Lower leg skin (tissue), 3 donors: ENCODE data around the gene RERE.

Source experiments
- POLR2A ChIP-seq, 2 donors: fragments of 450-650 bp; IDR thresholded peaks; one replicate each; pipeline ENCODE4 v1.6.1; 2016 to 2017; ENCODE audit warnings: antibody characterized with exemption in 2 of 2, mild to moderate bottlenecking in 1 of 2, moderate library complexity in 1 of 2
- TF ChIP-seq, protein P1 (sequence below), 3 donors: fragments of 450-650 bp; IDR thresholded peaks; one replicate each; pipeline ENCODE4 v1.5.1; 2016; ENCODE audit warnings: antibody characterized with exemption in 3 of 3, mild to moderate bottlenecking in 3 of 3, moderate library complexity in 2 of 3

DNA sequence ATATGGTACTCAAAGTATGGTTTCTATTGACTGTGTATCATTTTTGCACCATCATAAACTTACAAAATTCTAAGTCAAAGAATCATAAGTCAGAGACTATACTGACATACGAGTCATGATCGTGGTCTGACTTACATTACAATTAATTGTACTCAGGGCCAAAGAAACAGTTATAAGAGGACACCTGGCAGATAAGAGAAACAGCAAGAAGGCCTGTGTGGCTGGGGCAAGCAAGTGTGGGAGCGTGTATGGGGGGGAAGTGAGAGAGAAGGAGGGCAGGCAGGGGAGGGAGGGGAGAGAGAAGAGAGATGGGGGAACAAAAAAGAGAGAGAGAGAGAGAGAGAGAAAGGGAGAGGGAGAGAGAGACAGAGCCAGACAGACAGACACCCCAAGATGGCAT is 70.9 kb downstream of the RERE start:
- TF ChIP-seq, protein P1, sequence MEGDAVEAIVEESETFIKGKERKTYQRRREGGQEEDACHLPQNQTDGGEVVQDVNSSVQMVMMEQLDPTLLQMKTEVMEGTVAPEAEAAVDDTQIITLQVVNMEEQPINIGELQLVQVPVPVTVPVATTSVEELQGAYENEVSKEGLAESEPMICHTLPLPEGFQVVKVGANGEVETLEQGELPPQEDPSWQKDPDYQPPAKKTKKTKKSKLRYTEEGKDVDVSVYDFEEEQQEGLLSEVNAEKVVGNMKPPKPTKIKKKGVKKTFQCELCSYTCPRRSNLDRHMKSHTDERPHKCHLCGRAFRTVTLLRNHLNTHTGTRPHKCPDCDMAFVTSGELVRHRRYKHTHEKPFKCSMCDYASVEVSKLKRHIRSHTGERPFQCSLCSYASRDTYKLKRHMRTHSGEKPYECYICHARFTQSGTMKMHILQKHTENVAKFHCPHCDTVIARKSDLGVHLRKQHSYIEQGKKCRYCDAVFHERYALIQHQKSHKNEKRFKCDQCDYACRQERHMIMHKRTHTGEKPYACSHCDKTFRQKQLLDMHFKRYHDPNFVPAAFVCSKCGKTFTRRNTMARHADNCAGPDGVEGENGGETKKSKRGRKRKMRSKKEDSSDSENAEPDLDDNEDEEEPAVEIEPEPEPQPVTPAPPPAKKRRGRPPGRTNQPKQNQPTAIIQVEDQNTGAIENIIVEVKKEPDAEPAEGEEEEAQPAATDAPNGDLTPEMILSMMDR (IDR thresholded peaks at IDR 0.05) = no peak
- no peak for TF ChIP-seq POLR2A (IDR thresholded peaks at IDR 0.05)
